Measurements from ENCODE around the gene GPR42.

DNA sequence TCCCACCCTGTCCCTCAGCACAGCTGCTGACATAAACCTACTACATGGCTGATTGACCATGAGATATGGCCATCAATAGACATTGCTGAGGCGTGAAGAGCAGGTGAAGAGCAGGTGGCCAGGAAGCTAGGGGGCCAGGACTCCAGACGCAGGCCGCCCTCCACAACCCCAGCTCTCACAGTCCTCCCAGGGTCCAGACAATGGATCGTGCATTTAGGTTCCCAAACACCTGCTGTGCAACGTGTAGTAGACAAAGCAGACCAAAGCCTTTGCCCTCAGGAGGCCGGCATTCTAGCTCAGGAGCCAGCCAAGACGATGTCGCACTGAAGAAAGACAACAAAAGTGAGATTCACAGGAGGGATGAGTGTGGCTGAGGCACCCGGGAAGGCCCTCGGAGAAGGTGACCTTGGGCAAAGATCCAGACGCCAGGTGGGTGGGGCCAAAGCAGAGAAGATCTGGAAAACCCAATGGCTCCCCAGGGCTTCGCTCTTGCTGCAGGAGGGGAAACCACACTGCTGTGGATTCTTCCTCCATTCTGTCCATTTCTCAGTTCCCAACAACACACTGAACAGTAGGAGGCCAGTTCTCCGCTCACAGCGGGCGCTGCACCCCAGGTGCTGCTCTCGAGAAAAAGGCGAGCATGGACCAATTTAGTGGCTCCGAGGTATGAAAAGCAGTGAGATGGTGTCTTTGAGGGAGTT is 21.8 kb upstream of the GPR42 start:
- no peak for TF ChIP-seq POLR2A (IDR thresholded peaks at IDR 0.05)
- TF ChIP-seq, protein P1, sequence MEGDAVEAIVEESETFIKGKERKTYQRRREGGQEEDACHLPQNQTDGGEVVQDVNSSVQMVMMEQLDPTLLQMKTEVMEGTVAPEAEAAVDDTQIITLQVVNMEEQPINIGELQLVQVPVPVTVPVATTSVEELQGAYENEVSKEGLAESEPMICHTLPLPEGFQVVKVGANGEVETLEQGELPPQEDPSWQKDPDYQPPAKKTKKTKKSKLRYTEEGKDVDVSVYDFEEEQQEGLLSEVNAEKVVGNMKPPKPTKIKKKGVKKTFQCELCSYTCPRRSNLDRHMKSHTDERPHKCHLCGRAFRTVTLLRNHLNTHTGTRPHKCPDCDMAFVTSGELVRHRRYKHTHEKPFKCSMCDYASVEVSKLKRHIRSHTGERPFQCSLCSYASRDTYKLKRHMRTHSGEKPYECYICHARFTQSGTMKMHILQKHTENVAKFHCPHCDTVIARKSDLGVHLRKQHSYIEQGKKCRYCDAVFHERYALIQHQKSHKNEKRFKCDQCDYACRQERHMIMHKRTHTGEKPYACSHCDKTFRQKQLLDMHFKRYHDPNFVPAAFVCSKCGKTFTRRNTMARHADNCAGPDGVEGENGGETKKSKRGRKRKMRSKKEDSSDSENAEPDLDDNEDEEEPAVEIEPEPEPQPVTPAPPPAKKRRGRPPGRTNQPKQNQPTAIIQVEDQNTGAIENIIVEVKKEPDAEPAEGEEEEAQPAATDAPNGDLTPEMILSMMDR (IDR thresholded peaks at IDR 0.05), result no peak

Measured in Peyer's patch (tissue), 4 donors.